Activated CD4-positive, alpha-beta memory T cell treated with anti-CD3 and anti-CD28 coated beads for 36 hours (primary cell): Measurements from ENCODE around the gene TYSND1. TPM values are rescaled to one million over a fixed set of nuclear protein-coding genes. Genes with fewer than 3 reads are reported as not detected.

Experiments used
- CTCF ChIA-PET: fragments of 350-600 bp; sonication (Branson Sonifier 250); formaldehyde crosslinking; loops from one replicate; lab custom pipeline; 2021; ENCODE audit warnings: antibody characterized with exemption, inconsistent platforms; lab: Charles Lee
- POLR2A ChIA-PET: fragments of 350-600 bp; sonication (Branson Sonifier 250); formaldehyde crosslinking; loops from one replicate; lab custom pipeline; 2021; ENCODE audit warnings: antibody characterized with exemption; lab: Charles Lee
- DNase-seq: peaks from one replicate; pipeline ENCODE4 v3.0.0-alpha.2; 2020
- H3K27ac Mint-ChIP-seq: one replicate; pipeline ENCODE4 v1.8.0; 2021; ENCODE audit warnings: mixed read lengths
- H3K27me3 Mint-ChIP-seq: one replicate; pipeline ENCODE4 v1.8.0; 2021; ENCODE audit warnings: mixed read lengths
- H3K36me3 Mint-ChIP-seq: one replicate; pipeline ENCODE4 v1.8.0; 2021; ENCODE audit warnings: mixed read lengths
- H3K4me1 Mint-ChIP-seq: one replicate; pipeline ENCODE4 v1.8.0; 2021; ENCODE audit warnings: low read depth, mixed read lengths
- H3K4me3 Mint-ChIP-seq: one replicate; pipeline ENCODE4 v1.8.0; 2021; ENCODE audit warnings: mild to moderate bottlenecking, mixed read lengths
- H3K9me3 Mint-ChIP-seq: one replicate; pipeline ENCODE4 v1.8.0; 2021; ENCODE audit warnings: mixed read lengths
- intact Hi-C: fragments of 100-400 bp; cut with micrococcal nuclease; formaldehyde crosslinking; loops from one replicate; pipeline ENCODE4 v1.15.1; 2023
- total RNA-seq, 2 experiments: library from RNA; stranded (reverse); gene quantifications; one replicate each; pipeline ENCODE4 v1.2.3, GENCODE V29; 2021

TYSND1 gene
- total RNA-seq, 2 experiments from 2014 or later, result 10.9 to 12.1 TPM

DNA sequence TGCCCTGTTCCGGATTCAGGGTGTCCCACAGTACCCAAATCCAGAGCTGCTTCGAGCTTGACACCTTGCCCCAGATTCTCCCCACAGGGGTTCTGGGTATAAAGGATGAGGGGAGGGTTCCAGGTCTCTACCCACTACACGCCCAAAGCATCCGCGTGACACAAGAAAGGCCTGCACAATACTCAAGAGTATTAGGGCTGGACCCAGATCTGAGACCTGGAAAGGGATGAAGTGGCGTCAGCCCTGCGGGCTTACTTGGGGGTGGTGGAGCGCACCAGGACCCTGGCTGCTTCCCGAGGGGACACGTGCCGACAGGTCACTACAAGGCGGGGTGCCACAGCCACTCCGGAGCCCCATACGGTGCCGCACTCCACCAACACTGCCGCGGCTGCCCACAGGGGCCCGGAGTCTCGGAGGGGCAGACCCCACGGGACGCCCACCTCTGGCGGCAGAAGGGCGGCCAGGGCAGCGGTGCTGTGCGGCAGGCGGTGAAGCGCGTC lies 1.3 kb downstream of the TYSND1 start:
- Mint-ChIP-seq H3K4me3 (peak overlapping the region; percentile 89), H3K27ac (peak overlapping the region; percentile 62), H3K27me3 (no peaks in the 10 kb centered on the region), H3K36me3 (peaks cover 14% of the 10 kb centered on the region), H3K4me1 (peaks cover 21% of the 10 kb centered on the region), H3K9me3 (no peaks in the 10 kb centered on the region)
- POLR2A ChIA-PET, result interaction anchor here (1.1 to 3.2 kb wide), 6 partner anchors 9 to 236 kb away, joined by 3 to 50 read pairs (median 4); partner anchors contain the start of genes PPA1 and SAR1A
- intact Hi-C loops, result loop anchor here (5.0 kb wide), 1 partner anchor 62 kb away; no protein-coding TSS in a partner anchor
- DNase-seq, result no peak
- CTCF ChIA-PET, result interaction anchor here (0.8 to 4.4 kb wide), 13 partner anchors 9 to 260 kb away, joined by 3 to 59 read pairs (median 13); partner anchors contain the start of genes AIFM2, PPA1 and SAR1A

DNA sequence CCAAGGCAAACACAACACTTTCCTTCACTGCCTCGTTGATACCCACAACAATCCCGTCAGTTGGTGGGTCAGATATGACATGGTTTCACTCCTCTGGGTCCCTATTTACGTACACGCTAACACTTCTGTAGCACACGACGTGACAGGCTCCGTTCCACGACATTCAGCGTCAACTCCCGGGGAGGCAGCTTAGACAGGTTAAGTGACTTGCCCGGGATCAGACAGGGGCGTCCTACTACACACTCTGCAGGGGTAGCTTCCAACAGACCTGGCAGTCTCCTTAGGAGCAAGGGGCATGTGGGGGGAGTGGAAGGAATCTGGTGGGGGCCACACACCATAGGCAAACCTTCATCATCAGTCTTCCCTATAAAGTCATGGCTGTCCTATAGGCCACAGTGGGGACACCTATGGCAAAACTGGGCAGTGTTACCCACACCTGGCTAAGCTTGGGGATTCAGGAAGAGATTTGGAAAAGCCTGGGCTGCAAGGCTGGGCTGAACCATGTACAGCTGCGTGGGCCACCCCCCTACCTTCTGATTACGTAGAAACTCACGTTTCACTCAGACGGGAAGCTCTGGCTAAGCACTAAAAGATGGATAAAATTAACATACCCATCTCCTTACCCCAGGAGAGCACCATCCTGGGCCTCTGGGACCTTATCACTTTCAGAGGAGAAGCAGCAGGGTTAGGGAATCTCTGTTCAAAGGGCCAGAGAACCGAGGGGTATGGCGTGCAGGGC lies 2.0 kb downstream of the TYSND1 start:
- Mint-ChIP-seq H3K36me3 (peaks cover 7% of the 10 kb centered on the region), H3K27ac (no peak overlapping the region), H3K9me3 (no peaks in the 10 kb centered on the region), H3K4me3 (peak overlapping the region; percentile 89), H3K4me1 (peaks cover 21% of the 10 kb centered on the region), H3K27me3 (no peaks in the 10 kb centered on the region)
- CTCF ChIA-PET, result interaction anchor here (0.9 to 4.4 kb wide), 8 partner anchors 8 to 221 kb away, joined by 3 to 59 read pairs (median 18); partner anchors contain the start of genes AIFM2, PPA1 and SAR1A
- POLR2A ChIA-PET, result interaction anchor here (1.1 to 3.2 kb wide), 5 partner anchors 9 to 88 kb away, joined by 3 to 50 read pairs (median 4); partner anchors contain the start of genes PPA1 and SAR1A
- intact Hi-C loops, result loop anchor here (5.0 kb wide), 1 partner anchor 63 kb away; no protein-coding TSS in a partner anchor
- DNase-seq, result no peak

DNA sequence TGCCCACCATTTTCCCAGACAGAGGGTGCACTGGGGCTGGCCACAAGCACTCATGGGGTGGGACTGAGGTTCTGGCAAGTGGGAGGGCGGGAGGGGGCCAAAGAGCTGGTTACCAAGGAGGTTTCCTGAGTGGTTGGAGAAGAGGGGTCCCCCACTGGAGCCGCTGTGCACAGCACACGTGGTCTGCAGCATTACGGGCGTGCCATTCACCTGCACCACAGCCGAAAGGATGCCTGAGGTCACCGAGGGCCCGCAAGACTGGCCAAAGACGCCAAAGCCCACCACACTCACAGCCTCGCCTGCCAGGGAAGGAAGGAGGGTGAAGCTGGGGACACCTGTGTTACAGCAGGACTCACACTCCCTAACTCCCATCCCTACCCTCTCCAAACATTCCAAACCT lies 3.9 kb downstream of the TYSND1 start:
- Mint-ChIP-seq H3K36me3 (peaks cover 4% of the 10 kb centered on the region), H3K4me3 (no peak overlapping the region), H3K9me3 (no peaks in the 10 kb centered on the region), H3K27ac (no peak overlapping the region), H3K27me3 (no peaks in the 10 kb centered on the region), H3K4me1 (peaks cover 18% of the 10 kb centered on the region)
- POLR2A ChIA-PET, result no interaction called here
- DNase-seq, result no peak
- CTCF ChIA-PET, result interaction anchor here (0.9 to 1.5 kb wide), 2 partner anchors 26 to 222 kb away, joined by 6 read pairs; no protein-coding TSS in a partner anchor
- intact Hi-C loops, result no loop called here

DNA sequence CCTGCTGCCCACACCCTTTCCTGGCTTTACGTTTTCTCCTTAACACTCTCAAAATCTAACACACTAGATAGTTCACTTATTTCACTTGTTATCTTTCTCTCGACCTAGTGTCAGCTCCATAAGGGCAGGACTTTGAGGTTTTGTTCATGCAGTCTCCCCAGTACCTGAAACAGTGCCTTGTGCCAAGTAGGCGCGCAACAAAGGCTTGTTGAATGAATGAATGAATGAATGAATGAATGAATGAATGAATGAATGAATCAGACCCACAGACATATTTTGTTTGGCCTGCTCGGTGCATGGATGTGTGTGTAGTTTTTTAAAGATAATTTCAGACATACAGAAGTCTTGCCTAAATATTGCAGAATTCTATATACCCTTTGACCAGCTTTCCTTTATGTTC lies 6.2 kb downstream of the TYSND1 start:
- intact Hi-C loops, result no loop called here
- DNase-seq, result no peak
- H3K9me3 Mint-ChIP-seq, result no peaks in the 10 kb centered on the region
- H3K36me3 Mint-ChIP-seq, result peaks cover 4% of the 10 kb centered on the region
- ChIA-PET CTCF (no interaction called here), POLR2A (no interaction called here)
- H3K4me1 Mint-ChIP-seq, result peaks cover 13% of the 10 kb centered on the region
- H3K4me3 Mint-ChIP-seq, result no peak overlapping the region
- no peaks in the 10 kb centered on the region for H3K27me3 Mint-ChIP-seq
- no peak overlapping the region for H3K27ac Mint-ChIP-seq

DNA sequence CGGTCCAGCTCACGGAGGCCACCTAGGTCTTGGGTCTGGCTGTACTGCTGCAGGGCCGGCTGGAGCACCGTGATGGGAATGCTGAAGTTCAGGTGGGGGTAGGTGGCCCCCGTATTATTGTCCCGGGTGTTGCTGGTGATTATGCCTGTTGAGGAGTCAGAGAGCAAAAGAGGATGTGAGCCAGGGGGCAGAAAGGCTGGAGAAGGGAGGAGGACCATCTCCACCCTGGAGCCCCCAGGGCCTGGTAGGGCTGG lies 6.6 kb downstream of the TYSND1 start:
- H3K27ac Mint-ChIP-seq, result no peak overlapping the region

DNA sequence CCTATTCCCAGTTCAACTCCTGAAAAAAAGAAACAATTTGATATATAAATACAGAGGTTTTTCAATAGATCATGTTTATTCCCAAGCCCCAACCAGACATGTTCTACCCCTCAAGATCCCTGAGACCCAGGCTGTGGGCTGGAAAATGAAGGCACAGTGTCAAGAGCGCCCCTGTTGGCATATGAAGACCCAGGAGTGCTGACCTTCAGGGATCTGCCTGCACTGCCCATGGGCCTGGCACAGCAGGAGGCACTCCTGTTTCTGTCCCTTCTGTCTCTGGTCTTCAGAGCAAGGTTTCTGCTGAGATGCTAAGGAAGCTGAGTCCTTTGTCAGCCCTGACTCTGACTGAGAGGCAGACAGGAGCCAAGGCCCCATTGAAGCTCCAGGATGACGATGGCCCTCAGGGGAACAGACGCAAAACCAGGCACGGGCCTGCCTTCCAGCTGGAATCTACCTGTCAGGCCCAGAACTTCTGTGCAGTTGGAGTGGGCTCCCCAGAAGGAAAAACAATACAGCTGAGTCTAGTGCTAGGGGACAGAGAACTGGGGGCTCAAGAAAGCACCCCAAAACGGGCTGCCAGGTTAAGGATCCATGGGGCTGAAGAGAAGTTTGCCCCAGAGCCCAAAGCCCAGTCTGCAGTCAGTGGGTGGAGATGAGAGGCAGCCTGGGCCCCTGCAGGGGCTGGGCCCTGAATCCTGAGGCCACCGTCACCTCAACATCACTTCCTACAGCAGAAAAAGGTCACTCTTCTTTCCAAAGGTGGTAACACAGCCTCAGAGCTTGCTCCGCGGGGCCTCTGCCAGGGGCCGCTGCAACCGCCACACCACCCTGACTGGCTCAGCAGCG lies 7.1 kb downstream of the TYSND1 start:
- H3K36me3 Mint-ChIP-seq, result peaks cover 4% of the 10 kb centered on the region
- intact Hi-C loops, result no loop called here
- H3K27ac Mint-ChIP-seq, result no peak overlapping the region
- DNase-seq, result no peak
- CTCF ChIA-PET, result interaction anchor here (1.5 to 1.7 kb wide), 2 partner anchors 21 to 23 kb away, joined by 4 to 5 read pairs; no protein-coding TSS in a partner anchor
- POLR2A ChIA-PET, result no interaction called here
- H3K27me3 Mint-ChIP-seq, result no peaks in the 10 kb centered on the region
- no peaks in the 10 kb centered on the region for H3K9me3 Mint-ChIP-seq
- H3K4me3 Mint-ChIP-seq, result no peak overlapping the region
- H3K4me1 Mint-ChIP-seq, result peaks cover 8% of the 10 kb centered on the region

More for the DNA sequence above, 6.6 kb downstream of the TYSND1 start:
- Mint-ChIP-seq H3K36me3 (peaks cover 4% of the 10 kb centered on the region), H3K4me3 (no peak overlapping the region), H3K4me1 (peaks cover 13% of the 10 kb centered on the region), H3K9me3 (no peaks in the 10 kb centered on the region), H3K27me3 (no peaks in the 10 kb centered on the region)
- CTCF ChIA-PET, result interaction anchor here (1.5 to 1.7 kb wide), 2 partner anchors 22 to 23 kb away, joined by 4 to 5 read pairs; no protein-coding TSS in a partner anchor
- POLR2A ChIA-PET, result no interaction called here
- intact Hi-C loops, result no loop called here
- DNase-seq, result no peak

DNA sequence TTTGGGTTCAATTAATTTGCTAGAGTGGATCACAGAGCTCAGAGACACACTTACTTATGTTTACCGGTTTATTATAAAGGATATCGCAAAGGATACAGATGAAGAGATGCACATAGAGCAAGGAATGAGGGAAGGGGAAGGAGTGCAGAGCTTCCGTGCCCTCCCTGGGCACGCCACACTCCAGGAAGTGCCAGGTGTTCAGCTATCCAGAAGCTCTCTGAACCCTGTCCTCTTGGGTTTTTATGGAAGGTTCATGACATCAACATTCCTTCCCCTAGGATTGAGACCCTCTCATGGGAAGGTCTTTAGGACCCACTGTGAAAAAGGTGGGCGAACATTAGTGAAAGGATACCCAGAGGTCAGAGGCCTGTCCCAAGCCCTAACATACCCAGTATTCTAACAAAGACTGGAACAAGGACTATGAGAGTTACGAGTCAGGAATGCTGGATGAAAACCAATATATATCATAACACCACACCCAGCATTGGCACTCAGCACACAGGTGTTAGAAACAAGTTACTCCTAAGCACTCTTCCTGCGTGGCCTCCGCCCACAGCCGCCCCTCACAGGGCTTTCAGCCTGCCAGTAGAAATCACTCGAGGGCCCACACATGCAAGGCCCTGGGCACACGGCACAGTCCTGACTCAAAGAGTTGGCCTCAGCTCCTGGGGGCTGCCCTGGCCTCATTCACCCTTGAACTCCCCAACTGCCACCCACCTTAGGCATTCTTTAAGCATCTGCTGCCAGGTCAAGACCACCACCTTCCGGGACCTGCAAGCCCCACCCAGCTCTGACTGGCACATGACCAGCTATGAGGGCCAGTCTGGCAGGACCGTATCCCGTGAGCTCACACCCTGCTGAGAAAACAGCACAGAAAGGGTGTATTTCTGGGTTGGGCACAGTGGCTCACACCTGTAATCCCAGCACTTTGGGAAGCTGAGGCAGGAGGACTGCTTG lies 8.3 kb downstream of the TYSND1 start:
- Mint-ChIP-seq H3K9me3 (no peaks in the 10 kb centered on the region), H3K27me3 (no peaks in the 10 kb centered on the region), H3K27ac (no peak overlapping the region), H3K4me3 (no peak overlapping the region), H3K4me1 (peaks cover 7% of the 10 kb centered on the region), H3K36me3 (peaks cover 4% of the 10 kb centered on the region)
- ChIA-PET CTCF (interaction anchor here (1.0 to 1.7 kb wide), 4 partner anchors 8 to 45 kb away, joined by 3 to 5 read pairs (median 4); partner anchors contain the start of gene TYSND1), POLR2A (no interaction called here)
- no peak for DNase-seq
- intact Hi-C loops, result no loop called here

DNA sequence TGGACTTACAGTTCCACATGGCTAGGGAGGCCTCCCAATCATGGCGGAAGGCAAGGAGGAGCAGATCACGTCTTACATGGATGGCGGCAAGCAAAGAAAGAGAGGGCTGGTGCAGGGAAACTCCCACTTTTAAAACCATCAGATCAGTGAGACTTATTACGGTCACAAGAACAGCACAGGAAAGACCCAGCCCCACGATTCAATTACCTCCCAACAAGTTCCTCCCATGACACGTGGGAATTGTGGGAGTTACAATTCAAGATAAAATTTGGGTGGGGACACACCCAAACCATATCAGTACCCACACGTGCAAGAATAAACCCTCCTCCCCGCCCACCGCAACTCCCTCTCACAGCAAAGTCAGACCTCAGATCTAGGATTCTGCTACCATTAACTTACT lies 9.4 kb downstream of the TYSND1 start:
- Mint-ChIP-seq H3K27ac (no peak overlapping the region), H3K9me3 (no peaks in the 10 kb centered on the region), H3K4me3 (no peak overlapping the region), H3K27me3 (no peaks in the 10 kb centered on the region), H3K4me1 (peaks cover 9% of the 10 kb centered on the region), H3K36me3 (peaks cover 4% of the 10 kb centered on the region)
- no peak for DNase-seq
- intact Hi-C loops, result no loop called here
- ChIA-PET CTCF (interaction anchor here (1.2 to 1.8 kb wide), 2 partner anchors 8 to 9 kb away, joined by 4 to 13 read pairs; partner anchors contain the start of gene TYSND1), POLR2A (interaction anchor here (1.4 kb wide), 1 partner anchor 9 kb away, joined by 6 read pairs; no protein-coding TSS in a partner anchor)

DNA sequence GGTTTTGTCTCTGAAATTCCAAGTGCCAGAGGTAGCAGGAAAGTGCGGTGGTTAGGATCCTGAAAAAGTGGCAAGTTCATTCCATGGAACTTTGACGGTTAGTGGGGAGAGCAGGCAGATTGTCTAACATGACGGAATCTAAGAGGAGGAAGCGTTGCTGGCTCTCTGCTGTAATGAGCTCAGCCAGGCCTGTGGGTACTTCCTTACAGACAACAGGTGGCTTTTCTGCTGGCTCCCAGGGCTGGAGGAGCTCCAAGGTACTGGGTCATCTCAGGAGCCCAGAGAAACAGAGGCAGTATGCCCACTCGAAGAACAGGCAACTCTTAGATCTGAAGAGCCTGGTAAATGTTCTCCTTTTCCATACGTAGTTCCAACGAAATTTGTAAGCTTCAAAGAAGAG lies 10.8 kb downstream of the TYSND1 start:
- CTCF ChIA-PET, result interaction anchor here (0.8 to 2.2 kb wide), 5 partner anchors 9 to 86 kb away, joined by 3 to 13 read pairs (median 4); partner anchors contain the start of gene TYSND1
- Mint-ChIP-seq H3K4me3 (no peak overlapping the region), H3K27ac (no peak overlapping the region), H3K9me3 (no peaks in the 10 kb centered on the region), H3K27me3 (no peaks in the 10 kb centered on the region), H3K4me1 (peaks cover 17% of the 10 kb centered on the region), H3K36me3 (peaks cover 4% of the 10 kb centered on the region)
- no peak for DNase-seq
- intact Hi-C loops, result no loop called here
- POLR2A ChIA-PET, result interaction anchor here (1.1 to 1.4 kb wide), 2 partner anchors 9 to 10 kb away, joined by 3 to 6 read pairs; no protein-coding TSS in a partner anchor

DNA sequence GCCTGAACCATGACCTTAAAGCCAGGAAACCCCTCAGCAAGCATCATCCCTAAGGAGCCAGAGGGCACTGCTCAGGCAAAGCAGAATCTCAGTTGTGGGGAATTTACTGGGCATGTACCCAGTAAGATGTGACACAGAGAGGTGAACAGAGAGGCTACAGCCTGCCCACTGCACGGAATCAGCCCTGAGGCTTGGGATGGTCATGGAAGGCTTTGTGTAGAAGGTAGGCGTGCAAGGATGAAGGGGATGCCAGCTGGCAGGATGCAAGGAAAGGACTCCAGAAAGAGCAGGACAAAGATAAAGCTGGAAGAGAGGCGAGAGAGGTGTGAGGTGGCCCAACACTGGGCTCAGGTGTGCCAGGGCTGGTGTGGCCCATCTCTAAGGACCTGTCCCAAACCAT lies 11.5 kb downstream of the TYSND1 start:
- Mint-ChIP-seq H3K9me3 (no peaks in the 10 kb centered on the region), H3K27ac (no peak overlapping the region), H3K36me3 (peaks cover 6% of the 10 kb centered on the region), H3K4me1 (peaks cover 17% of the 10 kb centered on the region), H3K27me3 (no peaks in the 10 kb centered on the region), H3K4me3 (no peak overlapping the region)
- no peak for DNase-seq
- intact Hi-C loops, result no loop called here
- ChIA-PET POLR2A (no interaction called here), CTCF (interaction anchor here (1.3 to 2.6 kb wide), 3 partner anchors 11 to 87 kb away, joined by 3 to 16 read pairs (median 6); partner anchors contain the start of gene TYSND1)
